KMS-11 (cell line): ENCODE measurements around the gene ENTR1.
"Not testable (repeated sequence)": the region's sequence is repeated elsewhere in the genome, so short reads cannot be mapped to it uniquely, and the experiment has no call there.

Experiments
- H2AFZ ChIP-seq: fragments of 200-600 bp; sonication (generic); 2 replicates; pipeline ENCODE4 v1.6.1; 2016; ENCODE audit warnings: antibody characterized with exemption, mixed run types, low read depth
- H3K27ac ChIP-seq: fragments of 200-600 bp; sonication (generic); 2 replicates; pipeline ENCODE4 v1.6.1; 2016; ENCODE audit warnings: mild to moderate bottlenecking, mixed run types
- H3K27me3 ChIP-seq: fragments of 200-600 bp; sonication (generic); 2 replicates; pipeline ENCODE4 v1.6.1; 2017; ENCODE audit warnings: mild to moderate bottlenecking, low read depth, mixed run types, moderate library complexity; ENCODE audit not compliant: insufficient read depth
- H3K36me3 ChIP-seq: fragments of 200-600 bp; sonication (generic); 2 replicates; pipeline ENCODE4 v1.6.1; 2017; ENCODE audit warnings: mild to moderate bottlenecking, mixed run types; ENCODE audit not compliant: insufficient read depth
- H3K4me1 ChIP-seq: fragments of 200-600 bp; sonication (generic); 2 replicates; pipeline ENCODE4 v1.6.1; 2016; ENCODE audit warnings: mild to moderate bottlenecking, low read depth, mixed run types; ENCODE audit not compliant: poor library complexity, severe bottlenecking
- H3K4me2 ChIP-seq: fragments of 200-600 bp; sonication (generic); 2 replicates; pipeline ENCODE4 v1.7.0; 2016; ENCODE audit warnings: mild to moderate bottlenecking, mixed run types
- H3K4me3 ChIP-seq: fragments of 200-600 bp; sonication (generic); IDR thresholded peaks from 2 replicates; pipeline ENCODE4 v1.6.1; 2017; ENCODE audit warnings: low read depth, low read length, mixed read lengths; ENCODE audit not compliant: insufficient read depth
- H3K79me2 ChIP-seq: fragments of 200-600 bp; sonication (generic); 2 replicates; pipeline ENCODE4 v1.6.1; 2016; ENCODE audit warnings: low read depth, mixed run types; ENCODE audit not compliant: insufficient read depth
- H3K9ac ChIP-seq: fragments of 200-600 bp; sonication (generic); 2 replicates; pipeline ENCODE4 v1.6.1; 2016; ENCODE audit warnings: mild to moderate bottlenecking, mixed run types
- H4K20me1 ChIP-seq: fragments of 200-600 bp; sonication (generic); 2 replicates; pipeline ENCODE4 v1.6.1; 2016; ENCODE audit warnings: mild to moderate bottlenecking, mixed run types; ENCODE audit not compliant: insufficient read depth
- CTCF ChIP-seq: fragments of 200-600 bp; sonication (generic); conservative IDR thresholded peaks from 2 replicates; pipeline ENCODE4 v1.6.1; 2017; ENCODE audit warnings: low read depth, mild to moderate bottlenecking, antibody characterized with exemption, low read length, moderate library complexity, mixed read lengths

ENTR1 gene

GRCh38 chr9:136430588-136431234 is 20.3 kb upstream of the ENTR1 start:
- H3K27ac ChIP-seq = no peak overlapping the region
- H3K27me3 ChIP-seq = no peaks in the 10 kb centered on the region
- H3K4me2 ChIP-seq = no peak overlapping the region
- no peak overlapping the region for H3K9ac ChIP-seq
- H3K79me2 ChIP-seq = peaks cover 3% of the 10 kb centered on the region; the same call in 1 of the 2 replicates
- TF ChIP-seq CTCF = no peak
- H3K4me3 ChIP-seq = no peak overlapping the region
- H3K4me1 ChIP-seq = no peaks in the 10 kb centered on the region
- H2AFZ ChIP-seq = no peak overlapping the region
- no peaks in the 10 kb centered on the region for H4K20me1 ChIP-seq
- no peaks in the 10 kb centered on the region for H3K36me3 ChIP-seq

DNA sequence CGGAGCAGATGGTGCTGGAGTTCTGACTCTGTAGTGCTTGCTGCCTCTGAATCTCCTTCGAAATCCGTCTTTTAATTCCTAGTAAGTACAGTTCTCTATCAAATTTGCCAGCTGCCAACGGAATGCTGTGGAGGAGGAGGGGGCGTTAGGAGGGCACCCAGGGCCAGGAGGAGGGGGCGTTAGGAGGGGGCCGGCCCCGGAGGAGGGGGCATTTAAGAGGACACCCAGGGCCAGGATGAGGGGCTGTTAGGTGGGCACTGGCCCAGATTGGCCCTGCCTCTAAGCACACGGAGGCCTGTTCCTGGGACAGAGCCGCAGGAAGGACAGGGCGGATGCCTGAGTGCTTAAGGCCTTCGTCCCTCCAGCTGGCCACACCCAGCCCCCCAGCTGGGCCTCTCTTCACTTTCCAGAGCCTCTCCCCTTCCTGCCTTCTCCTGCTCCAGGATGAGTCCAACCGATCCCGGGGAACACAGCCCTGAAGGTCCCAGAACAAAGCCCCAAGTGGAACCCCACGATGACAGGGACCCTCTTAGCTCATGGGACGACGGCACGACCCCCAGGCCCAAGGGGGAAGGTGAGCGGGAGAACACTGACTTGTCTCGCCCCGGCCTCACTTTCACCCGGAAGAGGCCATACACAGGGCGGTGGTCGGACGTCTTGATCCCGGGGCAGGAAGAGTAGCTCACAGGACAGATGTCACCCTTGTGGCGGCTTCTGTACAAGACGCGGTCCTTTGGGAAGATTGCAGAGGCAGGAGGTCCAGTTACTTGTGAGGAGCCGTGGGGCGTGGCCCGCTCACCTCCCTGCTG is 19.5 kb upstream of the ENTR1 start:
- H3K4me3 ChIP-seq = no peak overlapping the region
- no peak overlapping the region for H2AFZ ChIP-seq
- no peak overlapping the region for H3K4me2 ChIP-seq
- no peaks in the 10 kb centered on the region for H3K36me3 ChIP-seq
- H3K9ac ChIP-seq = no peak overlapping the region
- H4K20me1 ChIP-seq = no peaks in the 10 kb centered on the region
- no peaks in the 10 kb centered on the region; the same call in 1 of the 2 replicates for H3K79me2 ChIP-seq
- no peaks in the 10 kb centered on the region for H3K4me1 ChIP-seq
- H3K27ac ChIP-seq = no peak overlapping the region
- TF ChIP-seq CTCF = no peak
- H3K27me3 ChIP-seq = no peaks in the 10 kb centered on the region

- Histone ChIP-seq H3K4me2 (no peak overlapping the region), H2AFZ (no peak overlapping the region), H3K9ac (no peak overlapping the region), H3K27me3 (no peaks in the 10 kb centered on the region), H4K20me1 (no peaks in the 10 kb centered on the region), H3K36me3 (no peaks in the 10 kb centered on the region), H3K27ac (no peak overlapping the region), H3K4me1 (no peaks in the 10 kb centered on the region), H3K4me3 (no peak overlapping the region), H3K79me2 (no peaks in the 10 kb centered on the region)
- TF ChIP-seq CTCF = no peak
Observed at GRCh38 chr9:136429075-136429628, 18.7 kb upstream of the ENTR1 start.

GRCh38 chr9:136426787-136427186 is 16.4 kb upstream of the ENTR1 start:
- H4K20me1 ChIP-seq = no peaks in the 10 kb centered on the region
- H3K36me3 ChIP-seq = 0 out of 2 replicates have a peak, but pooled peaks cover 4% of the 10 kb centered on the region
- no peaks in the 10 kb centered on the region for H3K79me2 ChIP-seq
- H2AFZ ChIP-seq = no peak overlapping the region
- no peaks in the 10 kb centered on the region for H3K27me3 ChIP-seq
- H3K4me3 ChIP-seq = no peak overlapping the region
- H3K9ac ChIP-seq = no peak overlapping the region
- H3K4me2 ChIP-seq = no peak overlapping the region
- no peaks in the 10 kb centered on the region for H3K4me1 ChIP-seq
- TF ChIP-seq CTCF = no peak
- H3K27ac ChIP-seq = no peak overlapping the region

DNA sequence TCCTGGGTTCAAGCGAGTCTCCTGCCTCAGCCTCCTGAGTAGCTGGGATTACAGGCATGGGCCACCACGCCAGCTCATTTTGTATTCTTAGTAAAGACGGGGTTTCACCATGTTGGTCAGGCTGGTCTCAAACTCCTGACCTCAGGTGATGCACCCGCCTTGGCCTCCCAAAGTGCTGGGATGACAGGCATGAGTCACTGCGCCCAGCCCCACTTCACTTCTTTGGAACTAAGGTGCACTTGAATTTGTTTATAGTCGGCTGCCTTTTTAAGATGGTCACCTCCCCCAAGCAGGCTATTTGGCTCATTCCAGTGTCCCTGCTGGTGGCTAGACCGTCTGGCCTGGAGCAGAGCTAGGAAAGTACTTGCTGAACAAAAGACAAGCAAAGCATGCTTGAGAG is 15.0 kb upstream of the ENTR1 start:
- H2AFZ ChIP-seq, H3K36me3 ChIP-seq, H3K4me2 ChIP-seq, H4K20me1 ChIP-seq, H3K4me3 ChIP-seq, H3K27ac ChIP-seq, H3K9ac ChIP-seq, H3K27me3 ChIP-seq, H3K4me1 ChIP-seq, H3K79me2 ChIP-seq: not testable (repeated sequence)
